Measurements from ENCODE around the gene RPS21. TPM values are rescaled to one million over a fixed set of nuclear protein-coding genes. Genes with fewer than 3 reads are reported as not detected.

RPS21 gene
- total RNA-seq, 4 donors from 2014 or later, result 1,167 to 4,037 (median 2,295) TPM

DNA sequence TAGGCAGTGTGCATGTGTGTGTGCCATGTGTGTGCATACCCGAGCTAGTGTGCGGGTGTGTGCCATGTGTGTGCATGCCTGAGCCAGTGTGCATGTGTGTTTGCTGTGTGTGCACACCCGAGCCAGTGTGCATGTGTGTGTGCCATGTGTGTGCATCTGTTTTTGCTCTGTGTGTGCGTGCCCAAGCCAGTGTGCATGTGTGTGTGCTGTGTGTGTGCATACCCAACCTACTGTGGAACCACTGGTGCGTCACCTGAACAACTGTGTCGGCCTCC lies 34.8 kb downstream of the RPS21 start:
- ATAC-seq, result no peak
- DNase-seq, result no peak
- Histone ChIP-seq H3K9me3 (no peaks in the 10 kb centered on the region), H3K4me1 (no peaks in the 10 kb centered on the region), H3K27ac (no peak overlapping the region), H3K36me3 (no peaks in the 10 kb centered on the region), H3K27me3 (peaks cover 9 to 20% (median 19%) of the 10 kb centered on the region in 3 donors), H3K4me3 (no peak overlapping the region)
- no peak for TF ChIP-seq POLR2A (IDR thresholded peaks at IDR 0.05)
- TF ChIP-seq, protein P1, sequence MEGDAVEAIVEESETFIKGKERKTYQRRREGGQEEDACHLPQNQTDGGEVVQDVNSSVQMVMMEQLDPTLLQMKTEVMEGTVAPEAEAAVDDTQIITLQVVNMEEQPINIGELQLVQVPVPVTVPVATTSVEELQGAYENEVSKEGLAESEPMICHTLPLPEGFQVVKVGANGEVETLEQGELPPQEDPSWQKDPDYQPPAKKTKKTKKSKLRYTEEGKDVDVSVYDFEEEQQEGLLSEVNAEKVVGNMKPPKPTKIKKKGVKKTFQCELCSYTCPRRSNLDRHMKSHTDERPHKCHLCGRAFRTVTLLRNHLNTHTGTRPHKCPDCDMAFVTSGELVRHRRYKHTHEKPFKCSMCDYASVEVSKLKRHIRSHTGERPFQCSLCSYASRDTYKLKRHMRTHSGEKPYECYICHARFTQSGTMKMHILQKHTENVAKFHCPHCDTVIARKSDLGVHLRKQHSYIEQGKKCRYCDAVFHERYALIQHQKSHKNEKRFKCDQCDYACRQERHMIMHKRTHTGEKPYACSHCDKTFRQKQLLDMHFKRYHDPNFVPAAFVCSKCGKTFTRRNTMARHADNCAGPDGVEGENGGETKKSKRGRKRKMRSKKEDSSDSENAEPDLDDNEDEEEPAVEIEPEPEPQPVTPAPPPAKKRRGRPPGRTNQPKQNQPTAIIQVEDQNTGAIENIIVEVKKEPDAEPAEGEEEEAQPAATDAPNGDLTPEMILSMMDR (IDR thresholded peaks at IDR 0.05 in 4 of 5, conservative IDR thresholded peaks at IDR 0.05 in 1 of 5), result no peak
- intact Hi-C loops (cut with DNase I; ENCODE audit: low total_unique reads) (no loop called here), in situ Hi-C loops (cut with MboI; ENCODE audit: low sequenced_read_pairs in 4 of 4) (no loop called here)

DNA sequence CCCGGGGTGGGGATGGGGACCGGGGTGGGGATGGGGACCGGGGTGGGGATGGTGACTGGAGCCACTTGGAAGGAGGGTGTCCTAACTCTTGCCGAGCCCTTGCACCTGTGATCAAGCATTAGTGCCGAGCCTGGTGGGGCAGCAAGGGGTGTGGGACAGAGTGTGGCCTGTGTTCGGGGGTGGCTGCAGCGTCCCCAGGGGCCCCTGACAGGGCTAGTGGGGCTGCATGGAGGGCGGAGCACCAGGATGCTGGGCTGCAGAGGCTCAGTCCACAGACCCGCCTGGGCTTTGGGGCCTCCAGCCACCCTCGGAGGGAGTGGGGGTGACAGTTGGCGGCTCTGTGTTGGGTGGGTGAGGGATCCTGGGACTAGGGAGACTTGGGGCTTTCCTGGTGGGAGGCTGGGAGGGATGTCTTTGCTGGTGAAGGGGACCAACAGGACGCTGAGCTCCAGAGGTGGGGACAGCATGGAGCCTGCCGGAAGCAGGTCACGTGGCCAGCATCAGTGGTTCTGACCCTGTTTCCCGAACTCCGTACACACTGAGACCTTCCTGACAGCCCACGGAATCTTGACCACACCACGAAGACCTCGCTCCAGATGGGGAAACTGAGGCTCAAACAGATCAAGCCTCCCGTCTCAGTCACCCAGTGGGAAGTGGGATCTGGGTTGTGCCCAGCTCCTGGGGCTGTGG lies 35.9 kb downstream of the RPS21 start:
- H3K4me1 ChIP-seq, result no peaks in the 10 kb centered on the region
- in situ Hi-C loops (cut with MboI; ENCODE audit: low sequenced_read_pairs in 4 of 4), result no loop called here
- ATAC-seq (no peak), DNase-seq (no peak)
- intact Hi-C loops (cut with DNase I; ENCODE audit: low total_unique reads), result no loop called here
- H3K36me3 ChIP-seq, result no peaks in the 10 kb centered on the region
- no peak overlapping the region for H3K27ac ChIP-seq
- H3K4me3 ChIP-seq, result no peak overlapping the region
- TF ChIP-seq, protein P1 (IDR thresholded peaks at IDR 0.05 in 4 of 5, conservative IDR thresholded peaks at IDR 0.05 in 1 of 5), result no peak
- no peak for TF ChIP-seq POLR2A (IDR thresholded peaks at IDR 0.05)
- H3K27me3 ChIP-seq, result peaks cover 9 to 20% (median 19%) of the 10 kb centered on the region in 3 donors
- no peaks in the 10 kb centered on the region for H3K9me3 ChIP-seq

DNA sequence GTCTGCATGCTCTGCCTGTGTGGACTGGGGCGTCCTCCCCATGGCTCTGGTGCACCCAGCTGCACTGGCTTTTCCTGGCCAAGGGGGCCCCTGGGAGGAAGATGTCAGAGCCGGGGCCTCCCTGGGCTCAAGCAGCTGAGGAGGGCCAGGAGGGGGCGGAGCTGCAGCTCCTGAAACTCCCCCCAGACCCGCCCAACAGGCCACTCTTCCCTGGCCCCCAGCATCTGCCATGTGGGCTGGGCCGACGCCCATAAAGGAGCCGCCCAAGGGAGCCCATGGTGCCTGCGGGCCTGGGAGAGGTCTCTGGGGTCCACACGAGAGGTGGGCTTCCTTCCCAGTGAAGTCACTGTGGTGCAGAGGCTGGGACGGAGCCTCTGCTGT lies 36.4 kb downstream of the RPS21 start:
- intact Hi-C loops (cut with DNase I; ENCODE audit: low total_unique reads), result no loop called here

DNA sequence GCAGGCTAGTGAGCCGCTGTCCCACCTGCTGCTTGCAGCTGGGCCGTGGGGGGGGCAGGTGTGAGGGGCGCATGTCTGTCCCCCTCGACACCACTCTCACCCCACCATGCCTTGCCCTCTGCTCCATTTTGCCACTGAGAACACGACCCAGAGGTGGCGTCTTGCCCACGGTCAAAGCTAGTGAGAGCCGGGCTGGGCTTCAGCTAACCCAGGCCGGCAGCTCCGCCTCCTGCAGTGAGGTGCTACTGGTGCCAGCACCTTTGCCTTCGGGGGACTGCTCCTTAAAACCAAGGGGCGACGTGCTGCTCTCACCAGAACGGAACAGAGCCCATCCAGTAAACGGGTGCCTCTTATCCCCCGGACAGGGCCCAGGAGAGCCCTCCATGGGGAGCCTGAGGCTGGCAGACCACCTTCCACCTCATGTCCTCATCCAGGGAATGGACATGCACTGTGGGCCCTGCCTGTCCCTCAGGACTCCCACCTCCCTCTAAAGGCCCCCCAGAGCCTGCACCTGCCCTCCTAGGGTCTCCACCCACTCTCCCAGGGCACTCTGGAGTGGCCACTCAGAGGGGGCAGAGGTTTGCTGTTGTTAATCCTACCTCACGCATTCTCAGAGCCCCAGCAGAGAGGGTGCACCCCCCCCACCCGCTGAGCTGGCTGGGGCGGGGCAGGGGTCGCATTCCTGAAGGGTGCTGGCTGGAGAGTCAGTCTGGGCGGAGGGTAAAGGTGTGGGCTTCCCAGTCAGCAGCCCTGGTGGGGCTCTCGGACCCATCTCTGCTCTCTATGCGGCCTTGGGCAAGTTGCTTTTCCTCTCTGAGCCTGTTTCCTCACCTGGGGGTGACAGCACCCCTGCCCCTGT lies 37.6 kb downstream of the RPS21 start:
- H3K9me3 ChIP-seq, result no peaks in the 10 kb centered on the region
- H3K4me1 ChIP-seq, result no peaks in the 10 kb centered on the region
- H3K36me3 ChIP-seq, result no peaks in the 10 kb centered on the region
- TF ChIP-seq, protein P1 (IDR thresholded peaks at IDR 0.05 in 4 of 5, conservative IDR thresholded peaks at IDR 0.05 in 1 of 5), result no peak
- in situ Hi-C loops (cut with MboI; ENCODE audit: low sequenced_read_pairs in 4 of 4), result no loop called here
- H3K27me3 ChIP-seq, result peaks cover 9 to 20% (median 19%) of the 10 kb centered on the region in 3 donors
- DNase-seq (no peak), ATAC-seq (no peak)
- H3K4me3 ChIP-seq, result no peak overlapping the region
- no peak overlapping the region for H3K27ac ChIP-seq
- intact Hi-C loops (cut with DNase I; ENCODE audit: low total_unique reads), result no loop called here

More for the DNA sequence above, 36.4 kb downstream of the RPS21 start:
- Histone ChIP-seq H3K9me3 (no peaks in the 10 kb centered on the region), H3K27ac (no peak overlapping the region), H3K27me3 (peaks cover 9 to 20% (median 19%) of the 10 kb centered on the region in 3 donors), H3K4me3 (no peak overlapping the region), H3K4me1 (no peaks in the 10 kb centered on the region), H3K36me3 (no peaks in the 10 kb centered on the region)
- TF ChIP-seq, protein P1 (IDR thresholded peaks at IDR 0.05 in 4 of 5, conservative IDR thresholded peaks at IDR 0.05 in 1 of 5), result no peak
- TF ChIP-seq POLR2A (IDR thresholded peaks at IDR 0.05), result no peak
- DNase-seq (no peak), ATAC-seq (no peak)
- in situ Hi-C loops (cut with MboI; ENCODE audit: low sequenced_read_pairs in 4 of 4), result no loop called here

Measured in gastrocnemius medialis (tissue), 4 donors.